HepG2 (cell line): Measurements from ENCODE around the gene UBE2O. TPM values are rescaled to one million over a fixed set of nuclear protein-coding genes. Genes with fewer than 3 reads are reported as not detected.

Source experiments
- CBX5 ChIP-seq: sonication (generic); formaldehyde crosslinking; IDR thresholded peaks from 2 replicates; pipeline ENCODE4 v1.4.0; 2020; ENCODE audit warnings: missing genetic modification reagents, borderline replicate concordance
- DNMT3B ChIP-seq: conservative IDR thresholded peaks from 2 replicates; pipeline ENCODE4 v1.6.1; 2016; ENCODE audit warnings: missing biosample characterization, control low read depth
- FOXJ3 ChIP-seq: sonication (generic); formaldehyde crosslinking; IDR thresholded peaks from 2 replicates; pipeline ENCODE4 v1.4.0; 2020; ENCODE audit warnings: missing genetic modification reagents, mild to moderate bottlenecking, borderline replicate concordance
- MTERF4 ChIP-seq: sonication (generic); formaldehyde crosslinking; IDR thresholded peaks from 2 replicates; pipeline ENCODE4 v1.8.0; 2023; ENCODE audit warnings: mild to moderate bottlenecking, missing genetic modification reagents
- MYC ChIP-seq: sonication (generic); formaldehyde crosslinking; IDR thresholded peaks from 2 replicates; pipeline ENCODE4 v1.9.0; 2021; ENCODE audit warnings: missing genetic modification reagents, borderline replicate concordance
- NAIF1 ChIP-seq: sonication (generic); formaldehyde crosslinking; IDR thresholded peaks from 2 replicates; pipeline ENCODE4 v1.5.0; 2020; ENCODE audit warnings: mild to moderate bottlenecking, missing genetic modification reagents, borderline replicate concordance
- NR0B2 ChIP-seq: sonication (generic); formaldehyde crosslinking; IDR thresholded peaks from 2 replicates; pipeline ENCODE4 v1.4.0; 2020; ENCODE audit warnings: mild to moderate bottlenecking, missing genetic modification reagents
- PTBP1 ChIP-seq: fragments of 200-400 bp; formaldehyde crosslinking; IDR thresholded peaks from 2 replicates; pipeline ENCODE4 v1.6.1; 2018; ENCODE audit warnings: low read length, low read depth; ENCODE audit not compliant: poor library complexity, severe bottlenecking
- SAP130 ChIP-seq: IDR thresholded peaks from 2 replicates; pipeline ENCODE4 v1.6.1; 2016; ENCODE audit warnings: low read depth
- TBX3 ChIP-seq: fragments of 450-650 bp; IDR thresholded peaks from 2 replicates; pipeline ENCODE4 v1.6.1; 2017; ENCODE audit warnings: antibody characterized with exemption, mild to moderate bottlenecking, inconsistent platforms, borderline replicate concordance
- ZBTB49 ChIP-seq: sonication (generic); formaldehyde crosslinking; IDR thresholded peaks from 2 replicates; pipeline ENCODE4 v1.4.0; 2020; ENCODE audit warnings: missing genetic modification reagents, borderline replicate concordance
- ZNF225 ChIP-seq: sonication (generic); formaldehyde crosslinking; IDR thresholded peaks from 2 replicates; pipeline ENCODE4 v1.4.0; 2020; ENCODE audit warnings: mild to moderate bottlenecking, missing genetic modification reagents
- ZNF639 ChIP-seq: conservative IDR thresholded peaks from 2 replicates; pipeline ENCODE4 v1.6.1; 2018; ENCODE audit warnings: missing genetic modification reagents
- ZNF761 ChIP-seq: sonication (generic); formaldehyde crosslinking; conservative IDR thresholded peaks from 2 replicates; pipeline ENCODE4 v1.4.0; 2020; ENCODE audit warnings: mild to moderate bottlenecking, missing genetic modification reagents
- polyA plus RNA-seq, 8 experiments: library from polyadenylated mRNA; depleted of rRNA in 3 of 8; stranded (reverse) in 7 of 8; unstranded in 1 of 8; fragments of >200 nt; fragmentation: Illumina TruSeq in 4 of 8; extraction: Trizol in 4 of 8; gene quantifications; 2 replicates each; pipeline versions ENCODE4 v1.2.1 to v1.2.3, GENCODE V29; 2011 to 2016; ENCODE audit warnings: low read depth in 4 of 8, missing spikeins in 1 of 8, mixed read lengths in 1 of 8; ENCODE audit not compliant: insufficient read depth in 1 of 8
- total RNA-seq, 5 experiments: library from RNA; depleted of rRNA; stranded (reverse); fragments of >200 nt; fragmentation: Illumina TruSeq; extraction: Trizol; gene quantifications; 2 replicates each; pipeline ENCODE4 v1.2.3, GENCODE V29; 2016; ENCODE audit warnings: low read depth in 1 of 5
- TF ChIP-seq, protein P1 (sequence below): sonication (generic); formaldehyde crosslinking; IDR thresholded peaks from 2 replicates; pipeline ENCODE4 v1.9.0; 2021; ENCODE audit warnings: missing genetic modification reagents, mild to moderate bottlenecking, borderline replicate concordance
- TF ChIP-seq, protein P2 (sequence below): sonication (generic); formaldehyde crosslinking; IDR thresholded peaks from 2 replicates; pipeline ENCODE4 v1.4.0; 2020; ENCODE audit warnings: missing genetic modification reagents, borderline replicate concordance

The UBE2O gene
- total and polyA plus RNA-seq, 2 of the 13 experiments (the other 11 are each of a cell fraction or from before 2014, with no cell fraction given): 21.5 to 23.5 TPM

GRCh38 chr17:76500074-76500746, 47.3 kb upstream of the UBE2O start (continued):
- TF ChIP-seq ZNF639 (no peak), NR0B2 (CRISPR knock-in tag) (no peak), TBX3 (no peak), MYC (CRISPR knock-in tag) (no peak), FOXJ3 (CRISPR knock-in tag) (no peak), CBX5 (CRISPR knock-in tag) (no peak), ZNF225 (CRISPR knock-in tag) (no peak), PTBP1 (no peak), SAP130 (CRISPR knock-in tag) (peak; percentile 25; the same call in 1 of the 2 replicates), MTERF4 (CRISPR knock-in tag) (no peak), ZNF761 (CRISPR knock-in tag) (no peak), NAIF1 (CRISPR knock-in tag) (no peak), ZBTB49 (no peak), DNMT3B (no peak)
- TF ChIP-seq, protein P1, sequence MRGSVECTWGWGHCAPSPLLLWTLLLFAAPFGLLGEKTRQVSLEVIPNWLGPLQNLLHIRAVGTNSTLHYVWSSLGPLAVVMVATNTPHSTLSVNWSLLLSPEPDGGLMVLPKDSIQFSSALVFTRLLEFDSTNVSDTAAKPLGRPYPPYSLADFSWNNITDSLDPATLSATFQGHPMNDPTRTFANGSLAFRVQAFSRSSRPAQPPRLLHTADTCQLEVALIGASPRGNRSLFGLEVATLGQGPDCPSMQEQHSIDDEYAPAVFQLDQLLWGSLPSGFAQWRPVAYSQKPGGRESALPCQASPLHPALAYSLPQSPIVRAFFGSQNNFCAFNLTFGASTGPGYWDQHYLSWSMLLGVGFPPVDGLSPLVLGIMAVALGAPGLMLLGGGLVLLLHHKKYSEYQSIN (CRISPR knock-in tag): 0 out of 2 replicates have a peak, but pooled peaks have one; percentile 2
- TF ChIP-seq, protein P2, sequence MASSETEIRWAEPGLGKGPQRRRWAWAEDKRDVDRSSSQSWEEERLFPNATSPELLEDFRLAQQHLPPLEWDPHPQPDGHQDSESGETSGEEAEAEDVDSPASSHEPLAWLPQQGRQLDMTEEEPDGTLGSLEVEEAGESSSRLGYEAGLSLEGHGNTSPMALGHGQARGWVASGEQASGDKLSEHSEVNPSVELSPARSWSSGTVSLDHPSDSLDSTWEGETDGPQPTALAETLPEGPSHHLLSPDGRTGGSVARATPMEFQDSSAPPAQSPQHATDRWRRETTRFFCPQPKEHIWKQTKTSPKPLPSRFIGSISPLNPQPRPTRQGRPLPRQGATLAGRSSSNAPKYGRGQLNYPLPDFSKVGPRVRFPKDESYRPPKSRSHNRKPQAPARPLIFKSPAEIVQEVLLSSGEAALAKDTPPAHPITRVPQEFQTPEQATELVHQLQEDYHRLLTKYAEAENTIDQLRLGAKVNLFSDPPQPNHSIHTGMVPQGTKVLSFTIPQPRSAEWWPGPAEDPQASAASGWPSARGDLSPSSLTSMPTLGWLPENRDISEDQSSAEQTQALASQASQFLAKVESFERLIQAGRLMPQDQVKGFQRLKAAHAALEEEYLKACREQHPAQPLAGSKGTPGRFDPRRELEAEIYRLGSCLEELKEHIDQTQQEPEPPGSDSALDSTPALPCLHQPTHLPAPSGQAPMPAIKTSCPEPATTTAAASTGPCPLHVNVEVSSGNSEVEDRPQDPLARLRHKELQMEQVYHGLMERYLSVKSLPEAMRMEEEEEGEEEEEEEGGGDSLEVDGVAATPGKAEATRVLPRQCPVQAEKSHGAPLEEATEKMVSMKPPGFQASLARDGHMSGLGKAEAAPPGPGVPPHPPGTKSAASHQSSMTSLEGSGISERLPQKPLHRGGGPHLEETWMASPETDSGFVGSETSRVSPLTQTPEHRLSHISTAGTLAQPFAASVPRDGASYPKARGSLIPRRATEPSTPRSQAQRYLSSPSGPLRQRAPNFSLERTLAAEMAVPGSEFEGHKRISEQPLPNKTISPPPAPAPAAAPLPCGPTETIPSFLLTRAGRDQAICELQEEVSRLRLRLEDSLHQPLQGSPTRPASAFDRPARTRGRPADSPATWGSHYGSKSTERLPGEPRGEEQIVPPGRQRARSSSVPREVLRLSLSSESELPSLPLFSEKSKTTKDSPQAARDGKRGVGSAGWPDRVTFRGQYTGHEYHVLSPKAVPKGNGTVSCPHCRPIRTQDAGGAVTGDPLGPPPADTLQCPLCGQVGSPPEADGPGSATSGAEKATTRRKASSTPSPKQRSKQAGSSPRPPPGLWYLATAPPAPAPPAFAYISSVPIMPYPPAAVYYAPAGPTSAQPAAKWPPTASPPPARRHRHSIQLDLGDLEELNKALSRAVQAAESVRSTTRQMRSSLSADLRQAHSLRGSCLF: no peak
